GM23248 (cell line): Measurements from ENCODE around the gene ANAPC2.

Experiments
- EZH2 ChIP-seq: fragments of 200-600 bp; sonication (generic); IDR thresholded peaks from 2 replicates; pipeline ENCODE4 v1.6.1; 2018; ENCODE audit warnings: antibody characterized with exemption, mild to moderate bottlenecking; ENCODE audit not compliant: insufficient read depth, poor library complexity, severe bottlenecking
- EZH2phosphoT487 ChIP-seq: fragments of 200-600 bp; sonication (generic); IDR thresholded peaks from 2 replicates; pipeline ENCODE4 v1.6.1; 2018; ENCODE audit warnings: antibody characterized with exemption, moderate library complexity, mild to moderate bottlenecking, low read depth; ENCODE audit not compliant: insufficient read depth

DNA sequence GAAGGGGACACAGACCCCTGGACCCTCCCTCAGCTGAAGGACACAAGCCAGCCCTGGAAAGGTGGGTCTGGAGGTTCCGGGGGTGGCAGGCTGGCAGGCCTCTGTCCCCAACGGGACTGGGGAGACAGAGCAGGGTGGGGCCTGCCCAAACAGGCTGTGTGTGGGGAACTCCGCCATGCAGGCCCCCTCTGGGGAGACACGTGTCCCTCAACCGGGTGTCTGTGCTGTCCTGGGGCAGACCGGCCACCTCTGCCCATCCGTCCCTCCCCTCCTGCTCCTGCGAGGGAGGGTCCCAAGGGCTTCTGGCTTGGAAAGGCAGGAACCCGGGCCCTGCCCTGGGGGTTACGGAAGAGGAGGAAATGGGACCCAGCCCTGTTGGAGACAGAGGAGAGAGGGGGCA is 43.7 kb upstream of the ANAPC2 start:
- TF ChIP-seq EZH2 (no peak), EZH2phosphoT487 (no peak)
